SU-DHL-6 (cell line): ENCODE data around the gene CHRM1.

ENCODE experiments used
- EZH2phosphoT487 ChIP-seq: fragments of 200-600 bp; sonication (generic), shearing (Covaris generic); conservative IDR thresholded peaks from 2 replicates; pipeline ENCODE4 v1.6.1; 2018; ENCODE audit warnings: mild to moderate bottlenecking, antibody characterized with exemption, low read length, moderate library complexity, mixed read lengths
- TF ChIP-seq, protein P1 (sequence below): fragments of 200-600 bp; sonication (generic); IDR thresholded peaks from one replicate; pipeline ENCODE4 v1.5.1; 2017; ENCODE audit warnings: antibody characterized with exemption, mild to moderate bottlenecking, low read length, moderate library complexity; ENCODE audit not compliant: insufficient read depth, poor library complexity, severe bottlenecking

DNA sequence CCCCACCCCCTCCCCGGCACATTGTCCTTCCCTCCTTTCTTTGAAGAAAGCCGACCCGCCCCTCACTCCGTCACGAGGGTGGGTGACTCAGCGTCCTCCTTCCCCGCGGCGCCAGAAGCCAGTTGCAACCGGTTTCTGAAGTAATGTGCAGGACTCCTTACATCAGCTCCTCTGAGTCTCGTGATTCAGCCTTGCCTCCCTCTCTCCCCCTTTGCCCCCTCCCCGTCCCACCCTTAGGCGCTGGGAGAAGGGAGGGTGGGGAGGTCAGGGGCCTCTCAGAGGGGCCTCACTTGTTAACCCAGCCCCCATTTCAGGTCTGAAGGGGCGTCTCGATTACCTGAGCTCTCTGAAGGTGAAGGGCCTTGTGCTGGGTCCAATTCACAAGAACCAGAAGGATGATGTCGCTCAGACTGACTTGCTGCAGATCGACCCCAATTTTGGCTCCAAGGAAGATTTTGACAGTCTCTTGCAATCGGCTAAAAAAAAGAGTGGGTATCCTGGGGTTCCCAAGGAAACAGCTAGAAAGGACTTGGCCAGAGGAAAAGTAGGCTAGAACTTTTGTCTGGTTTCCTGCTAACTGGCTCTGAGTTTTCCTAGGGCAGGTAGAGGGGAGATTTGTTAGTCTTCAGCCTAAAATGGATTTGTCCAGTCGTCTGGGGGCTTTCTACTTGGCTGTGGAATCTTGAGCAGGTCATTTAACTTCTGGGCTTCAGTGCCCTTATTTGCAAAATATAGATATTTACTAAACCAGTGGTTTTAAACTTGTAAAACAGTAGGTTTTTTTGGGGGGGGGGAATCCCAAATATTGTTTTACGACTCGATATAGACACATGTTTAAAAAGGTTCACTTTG lies 39.4 kb downstream of the CHRM1 start:
- TF ChIP-seq, protein P1, sequence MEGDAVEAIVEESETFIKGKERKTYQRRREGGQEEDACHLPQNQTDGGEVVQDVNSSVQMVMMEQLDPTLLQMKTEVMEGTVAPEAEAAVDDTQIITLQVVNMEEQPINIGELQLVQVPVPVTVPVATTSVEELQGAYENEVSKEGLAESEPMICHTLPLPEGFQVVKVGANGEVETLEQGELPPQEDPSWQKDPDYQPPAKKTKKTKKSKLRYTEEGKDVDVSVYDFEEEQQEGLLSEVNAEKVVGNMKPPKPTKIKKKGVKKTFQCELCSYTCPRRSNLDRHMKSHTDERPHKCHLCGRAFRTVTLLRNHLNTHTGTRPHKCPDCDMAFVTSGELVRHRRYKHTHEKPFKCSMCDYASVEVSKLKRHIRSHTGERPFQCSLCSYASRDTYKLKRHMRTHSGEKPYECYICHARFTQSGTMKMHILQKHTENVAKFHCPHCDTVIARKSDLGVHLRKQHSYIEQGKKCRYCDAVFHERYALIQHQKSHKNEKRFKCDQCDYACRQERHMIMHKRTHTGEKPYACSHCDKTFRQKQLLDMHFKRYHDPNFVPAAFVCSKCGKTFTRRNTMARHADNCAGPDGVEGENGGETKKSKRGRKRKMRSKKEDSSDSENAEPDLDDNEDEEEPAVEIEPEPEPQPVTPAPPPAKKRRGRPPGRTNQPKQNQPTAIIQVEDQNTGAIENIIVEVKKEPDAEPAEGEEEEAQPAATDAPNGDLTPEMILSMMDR, result no peak
- TF ChIP-seq EZH2phosphoT487, result no peak
